ENCODE data around the gene GPRC5C.
A peak's percentile ranks its signal among the peaks of the same experiment; 100 is the strongest.

The GPRC5C gene

DNA sequence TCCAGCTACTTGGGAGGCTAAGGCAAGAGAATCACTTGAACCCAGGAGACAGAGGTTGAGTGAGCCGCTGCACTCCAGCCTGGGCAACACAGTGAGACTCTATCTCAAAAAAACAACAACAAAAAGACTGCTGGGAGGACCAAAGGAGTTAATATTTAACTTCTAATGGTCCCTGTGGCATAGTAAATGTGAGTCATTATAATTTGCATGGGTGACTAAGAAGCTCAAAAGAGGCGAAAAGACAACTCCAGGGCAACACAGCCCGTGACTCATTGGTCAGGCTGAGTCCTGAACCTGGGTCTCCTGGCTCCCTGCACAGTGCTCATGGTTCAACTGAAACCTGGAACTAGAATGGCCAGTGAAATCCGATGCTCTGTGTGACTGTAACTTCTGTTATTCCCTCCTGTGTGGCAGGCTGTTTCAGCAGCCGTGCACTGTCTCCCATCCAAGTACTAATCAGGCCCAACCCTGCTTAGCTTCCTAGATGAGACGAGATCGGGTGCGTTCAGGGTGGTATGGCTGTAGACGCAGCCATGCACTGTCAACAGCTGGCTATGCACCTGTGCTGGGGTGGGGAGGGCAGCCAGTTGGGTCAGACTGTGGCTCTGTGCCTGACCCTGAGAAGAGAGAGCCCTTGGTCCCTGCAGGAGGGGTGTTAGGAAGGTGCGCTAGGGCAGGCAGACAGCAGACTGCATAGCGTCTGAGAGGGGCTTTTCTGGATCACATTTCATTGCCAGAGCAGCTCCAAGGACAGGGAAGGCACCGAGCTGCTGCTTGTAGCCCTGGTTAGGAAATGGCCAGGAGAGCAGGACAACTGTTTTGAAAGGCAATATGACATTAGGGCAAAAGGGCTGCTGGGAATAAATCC, 14.5 kb upstream of the GPRC5C start:
- Mint-ChIP-seq H3K27ac (peak overlapping the region in 1 of 3 experiments; percentile 78), H3K36me3 (ENCODE audit: low read depth) (no peaks in the 10 kb centered on the region), H3K4me1 (peaks cover 7% of the 10 kb centered on the region), H3K27me3 (ENCODE audit: low read depth) (peaks cover 12% of the 10 kb centered on the region), H3K4me3 (peak overlapping the region in 1 of 3 experiments; percentile 31), H3K9me3 (peaks cover 2% of the 10 kb centered on the region)
- TF ChIP-seq CTCF (IDR thresholded peaks at IDR 0.05; ENCODE audit: unreplicated experiment in 3 of 3) = no peak

DNA sequence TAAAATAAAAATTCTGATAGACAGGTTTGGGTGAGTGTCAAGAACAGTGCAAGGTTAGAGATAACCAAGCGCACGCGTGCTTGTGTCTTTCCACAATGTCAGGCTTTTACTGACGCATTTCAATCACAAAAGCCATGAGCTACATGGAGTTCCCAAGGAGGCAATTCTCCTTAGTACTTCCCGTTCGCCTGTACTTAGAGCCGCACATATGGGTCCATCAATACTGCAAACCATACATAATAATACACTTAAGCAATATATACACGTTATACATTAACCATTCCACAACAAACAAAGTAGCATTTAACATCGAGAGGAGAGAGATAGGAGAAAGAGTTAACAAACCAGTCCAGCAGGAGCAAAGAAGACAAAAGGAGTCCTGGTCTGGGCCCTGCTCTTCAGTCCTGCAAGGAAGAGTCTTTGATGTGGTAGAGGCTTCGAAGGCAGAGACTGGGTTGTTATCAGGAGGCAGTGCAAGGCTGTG, 11.9 kb upstream of the GPRC5C start:
- Mint-ChIP-seq H3K27me3 (ENCODE audit: low read depth) (peaks cover 13% of the 10 kb centered on the region), H3K36me3 (ENCODE audit: low read depth) (no peaks in the 10 kb centered on the region), H3K4me3 (no peak overlapping the region), H3K9me3 (peaks cover 2% of the 10 kb centered on the region), H3K27ac (no peak overlapping the region), H3K4me1 (peaks cover 15% of the 10 kb centered on the region)
- TF ChIP-seq CTCF (IDR thresholded peaks at IDR 0.05; ENCODE audit: unreplicated experiment in 3 of 3) = no peak

- Mint-ChIP-seq H3K36me3 (ENCODE audit: low read depth) (no peaks in the 10 kb centered on the region), H3K27me3 (ENCODE audit: low read depth) (peaks cover 7% of the 10 kb centered on the region), H3K4me1 (peaks cover 39% of the 10 kb centered on the region), H3K9me3 (peaks cover 2% of the 10 kb centered on the region), H3K27ac (peak overlapping the region in 1 of 3 experiments; percentile 23), H3K4me3 (no peak overlapping the region)
- TF ChIP-seq CTCF (IDR thresholded peaks at IDR 0.05; ENCODE audit: unreplicated experiment in 3 of 3) = no peak
These were observed 7.8 kb upstream of the GPRC5C start for GRCh38 chr17:74424117-74424516.

- Mint-ChIP-seq H3K9me3 (peaks cover 2% of the 10 kb centered on the region), H3K36me3 (ENCODE audit: low read depth) (no peaks in the 10 kb centered on the region), H3K4me3 (no peak overlapping the region), H3K4me1 (peaks cover 42% of the 10 kb centered on the region), H3K27ac (peak overlapping the region in 2 of 3 experiments; percentile 23 to 37), H3K27me3 (ENCODE audit: low read depth) (peaks cover 7% of the 10 kb centered on the region)
- TF ChIP-seq CTCF (IDR thresholded peaks at IDR 0.05; ENCODE audit: unreplicated experiment in 3 of 3) = no peak
These were observed 7.2 kb upstream of the GPRC5C start for GRCh38 chr17:74424657-74425056.

- H3K4me3 Mint-ChIP-seq = peak overlapping the region in 2 of 3 experiments; percentile 21 to 53
- H3K27me3 Mint-ChIP-seq (ENCODE audit: low read depth) = peaks cover 21% of the 10 kb centered on the region
- peak overlapping the region; percentile 85 to 89 (median 87) for H3K27ac Mint-ChIP-seq
These were observed 5.3 kb upstream of the GPRC5C start for GRCh38 chr17:74426551-74427047.

More at GRCh38 chr17:74426551-74427047, 5.3 kb upstream of the GPRC5C start:
- TF ChIP-seq CTCF (IDR thresholded peaks at IDR 0.05; ENCODE audit: unreplicated experiment in 3 of 3) = no peak
- Mint-ChIP-seq H3K4me1 (peaks cover 52% of the 10 kb centered on the region), H3K9me3 (no peaks in the 10 kb centered on the region), H3K36me3 (ENCODE audit: low read depth) (no peaks in the 10 kb centered on the region)
